H1 (cell line): ENCODE data around the gene LAS1L. TPM values are rescaled to one million over a fixed set of nuclear protein-coding genes. Genes with fewer than 3 reads are reported as not detected.

Experiments
- ATF3 ChIP-seq: IDR thresholded peaks from 2 replicates; pipeline ENCODE4 v1.6.1; 2011; ENCODE audit warnings: low read depth, mild to moderate bottlenecking, low read length; ENCODE audit not compliant: insufficient read depth
- CHD7 ChIP-seq: fragments of 300-600 bp; sonication (generic); IDR thresholded peaks from 2 replicates; pipeline ENCODE4 v1.7.1; 2012; ENCODE audit warnings: low read length, moderate library complexity, mild to moderate bottlenecking, inconsistent platforms; ENCODE audit not compliant: insufficient replicate concordance
- polyA plus RNA-seq, 7 experiments: library from polyadenylated mRNA; depleted of rRNA in 3 of 7; stranded (reverse) in 5 of 7; unstranded in 2 of 7; fragments of >200 nt in 5 of 7; fragments of 200-250 nt in 2 of 7; gene quantifications; 1 replicate in 5 of 7; 2 replicates in 1 of 7; 4 replicates in 1 of 7; pipeline versions ENCODE4 v1.2.1 to v1.2.3, GENCODE V29; 2011 to 2013; ENCODE audit warnings: missing spikeins in 2 of 7, mixed read lengths in 2 of 7
- total RNA-seq: library from RNA; stranded (reverse); fragmentation: NEBNext Ultra II Directional; extraction: Animal tissue kit (Norgen Biotek cat#: 25700); gene quantifications from 2 replicates; pipeline ENCODE4 v1.2.1, GENCODE V29; 2021

Gene LAS1L
- total and polyA plus RNA-seq, 2 of the 8 experiments (the other 6 are each of a cell fraction or from before 2014, with no cell fraction given): 39.5 to 65.0 TPM

GRCh38 chrX:65537229-65537628 lies 2.6 kb upstream of the LAS1L start (continued):
- TF ChIP-seq CHD7: no peak
- TF ChIP-seq ATF3: no peak
